ENCODE results near the gene ZNF157.

- no peak for TF ChIP-seq EZH2phosphoT487 (IDR thresholded peaks at IDR 0.05; ENCODE audit: insufficient read depth, low read depth)
- no peak for TF ChIP-seq EZH2 (IDR thresholded peaks at IDR 0.05; ENCODE audit: insufficient read depth, poor library complexity, severe bottlenecking)
These were observed 14.1 kb downstream of the ZNF157 start for GRCh38 chrX:47384502-47384901.

Data from GM23248 (cell line).